NCI-H2196 treated with DMSO at 0.1 percent for 48 hours (cell line): Measurements from ENCODE around the gene POLA1.
"Not testable (repeated sequence)": the region's sequence is repeated elsewhere in the genome, so short reads cannot be mapped to it uniquely, and the experiment has no call there.

ENCODE experiments used
- DNase-seq: peaks from one replicate; lab custom pipeline; 2025; ENCODE audit not compliant: unreplicated experiment; lab: John Stamatoyannopoulos, UW

The POLA1 gene

DNA sequence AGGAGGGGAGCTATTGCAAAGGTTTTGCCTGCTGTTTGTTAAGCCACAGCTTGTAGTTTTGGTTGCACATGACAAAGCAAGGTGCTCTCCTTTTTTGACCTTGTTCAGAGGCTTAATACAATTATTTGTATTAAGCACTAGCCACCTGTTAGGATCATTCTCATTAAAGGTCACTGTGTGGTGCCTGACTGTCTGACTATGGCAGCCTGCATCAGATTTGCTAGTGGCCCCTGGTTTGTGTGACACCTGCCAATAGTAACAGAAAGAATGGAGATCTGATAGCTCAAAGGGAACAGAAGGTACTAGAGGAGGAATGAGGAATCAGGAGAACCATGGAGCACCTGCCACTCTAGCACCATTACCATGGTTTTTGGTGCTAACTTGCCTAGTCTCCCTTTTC lies 102.5 kb downstream of the POLA1 start:
- DNase-seq, result no peak

- no peak for DNase-seq
Measured at GRCh38 chrX:24799078-24799477, 105.4 kb downstream of the POLA1 start.

GRCh38 chrX:24799565-24799964 lies 105.8 kb downstream of the POLA1 start:
- DNase-seq, result no peak

DNA sequence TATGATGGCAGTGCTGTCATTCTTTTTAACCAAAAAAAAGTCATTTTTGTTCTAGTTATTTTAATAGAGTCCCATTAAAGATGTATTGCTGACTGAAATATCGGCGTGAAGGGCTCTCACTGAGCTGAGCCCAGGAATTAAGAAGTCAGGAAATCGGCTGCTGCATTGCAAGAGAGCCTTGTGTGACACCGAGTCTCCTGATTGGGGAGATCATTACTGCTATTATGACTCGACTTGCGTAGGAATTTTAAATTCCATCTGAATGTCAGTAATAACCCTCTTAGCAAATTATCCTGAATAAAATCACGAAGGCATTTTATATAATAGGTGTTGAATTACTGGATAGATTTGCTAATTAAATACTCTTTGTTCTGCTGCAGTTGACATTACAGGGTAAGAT lies 111.5 kb downstream of the POLA1 start:
- DNase-seq, result no peak

DNA sequence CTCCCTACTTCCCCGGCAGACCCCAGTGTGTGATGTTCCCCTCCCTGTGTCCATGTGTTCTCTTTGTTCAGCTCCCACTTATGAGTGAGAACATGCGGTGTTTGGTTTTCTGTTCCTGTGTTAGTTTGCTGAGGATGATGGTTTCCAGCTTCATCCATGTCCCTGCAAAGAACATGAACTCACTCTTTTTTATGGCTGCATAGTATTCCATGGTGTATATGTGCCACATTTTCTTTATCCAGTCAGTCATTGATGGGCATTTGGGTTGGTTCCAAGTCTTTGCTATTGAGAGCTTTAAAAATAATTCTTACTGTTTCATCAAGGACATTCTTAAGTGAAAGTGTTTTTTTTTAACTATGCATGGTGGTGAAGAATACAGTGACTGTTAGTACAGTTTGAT lies 126.1 kb downstream of the POLA1 start:
- DNase-seq, result not testable (repeated sequence)

- no peak for DNase-seq
Measured at GRCh38 chrX:24828147-24828546, 134.4 kb downstream of the POLA1 start.

DNA sequence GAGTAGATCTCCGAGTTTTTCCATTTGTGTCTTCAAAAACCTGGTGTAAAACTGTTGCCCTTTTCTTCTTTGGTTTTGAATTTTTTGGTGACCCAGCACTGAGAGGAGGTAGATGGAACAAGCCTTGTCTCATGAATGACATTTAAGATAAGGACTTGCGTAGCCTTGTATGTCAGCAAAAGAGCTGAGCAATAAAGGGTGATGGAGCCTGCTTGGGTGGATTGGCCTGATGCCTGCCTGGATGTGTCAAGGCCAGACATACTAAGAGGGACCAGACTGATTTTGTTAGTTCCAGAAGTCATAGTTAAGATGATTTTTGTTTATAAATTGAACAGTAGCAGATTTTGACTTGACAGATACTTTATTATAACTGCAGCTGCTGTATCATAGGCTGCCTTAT lies 134.9 kb downstream of the POLA1 start:
- no peak for DNase-seq

GRCh38 chrX:24833695-24834094 lies 140.0 kb downstream of the POLA1 start:
- DNase-seq, result no peak

DNA sequence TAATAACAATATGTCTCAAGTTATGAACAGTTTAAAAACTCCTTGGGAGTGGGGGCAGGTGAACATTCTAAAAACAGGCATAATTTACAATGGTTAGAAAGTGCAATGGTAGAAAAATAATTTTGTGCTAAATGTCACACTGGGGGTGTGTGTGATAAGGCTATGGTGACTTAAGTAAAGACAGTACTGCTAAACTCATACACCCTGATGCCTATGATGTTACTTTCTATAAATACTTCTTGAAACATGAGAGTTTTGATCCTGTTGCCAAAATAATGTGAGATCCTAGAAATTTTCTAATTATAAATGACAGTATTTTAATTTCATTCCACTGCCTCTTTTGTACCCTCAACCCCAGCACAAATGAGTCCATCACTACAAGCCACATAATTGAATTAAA lies 144.2 kb downstream of the POLA1 start:
- DNase-seq, result no peak

- DNase-seq, result no peak
Measured at GRCh38 chrX:24838629-24839028, 144.9 kb downstream of the POLA1 start.

DNA sequence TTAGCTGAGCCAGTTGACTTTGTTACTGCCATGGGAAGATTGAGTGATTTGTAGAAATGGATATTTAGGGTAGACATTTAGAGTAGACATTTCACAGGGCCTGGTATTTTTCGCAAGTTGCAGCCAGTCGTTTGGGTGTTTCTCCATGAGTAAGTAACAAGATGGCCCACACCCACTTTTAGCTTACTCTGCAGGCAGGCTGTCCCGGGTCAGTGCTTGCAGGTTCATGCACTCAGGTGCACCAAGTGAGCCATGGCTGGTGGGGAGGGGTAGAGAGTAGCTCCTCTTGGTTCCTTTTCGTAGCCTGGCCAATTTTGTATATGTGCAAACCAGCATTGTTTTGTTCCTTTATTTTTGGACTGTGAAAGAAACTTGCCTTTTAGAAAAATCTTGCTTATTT lies 145.6 kb downstream of the POLA1 start:
- DNase-seq, result no peak

DNA sequence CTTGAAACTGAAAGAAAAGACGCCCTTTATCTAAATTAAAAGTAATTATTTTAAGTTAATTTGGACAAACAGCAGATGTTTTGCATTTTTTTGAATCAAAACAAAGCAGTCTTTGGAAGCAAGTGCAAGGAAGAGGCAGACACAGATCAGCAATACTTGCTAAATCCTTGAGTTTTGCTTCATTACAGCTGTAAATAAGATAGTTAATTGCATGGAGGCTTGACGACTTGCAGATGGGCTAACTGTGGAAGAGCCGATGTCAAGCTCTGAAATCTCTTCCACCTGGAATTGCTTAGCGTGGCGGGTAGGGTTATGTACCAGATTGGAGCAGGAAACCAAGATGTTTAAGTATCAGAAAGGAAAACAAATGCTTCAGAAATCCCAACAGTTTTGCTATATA lies 148.8 kb downstream of the POLA1 start:
- DNase-seq, result no peak

DNA sequence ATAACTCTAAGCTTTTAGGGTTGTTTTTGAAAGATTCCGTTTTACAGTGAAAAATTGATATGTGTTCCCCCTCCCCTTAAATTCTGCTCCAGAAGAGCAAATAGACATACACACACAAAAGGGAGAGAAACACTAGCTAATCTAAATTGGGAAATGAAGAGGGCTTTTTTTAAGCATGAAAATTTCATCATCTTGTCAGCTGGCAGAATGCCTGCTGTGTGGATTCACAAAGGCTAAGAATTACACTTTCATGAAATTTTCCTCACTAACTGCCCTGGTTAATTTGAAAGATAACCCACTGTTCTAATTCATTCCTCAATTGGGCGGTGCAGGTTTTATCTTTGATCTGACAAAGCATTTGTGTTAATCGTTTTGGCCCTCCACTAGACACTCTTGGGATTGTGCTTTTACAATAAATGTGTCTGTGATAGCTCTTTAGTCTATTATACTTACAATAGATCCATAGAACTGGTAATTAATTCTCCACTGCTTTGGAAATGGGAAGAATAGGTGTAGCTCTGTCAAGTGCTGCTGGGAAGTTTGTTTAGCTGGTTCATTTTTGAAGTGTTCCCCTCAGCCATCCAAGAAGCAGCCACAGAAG lies 152.9 kb downstream of the POLA1 start:
- no peak for DNase-seq

DNA sequence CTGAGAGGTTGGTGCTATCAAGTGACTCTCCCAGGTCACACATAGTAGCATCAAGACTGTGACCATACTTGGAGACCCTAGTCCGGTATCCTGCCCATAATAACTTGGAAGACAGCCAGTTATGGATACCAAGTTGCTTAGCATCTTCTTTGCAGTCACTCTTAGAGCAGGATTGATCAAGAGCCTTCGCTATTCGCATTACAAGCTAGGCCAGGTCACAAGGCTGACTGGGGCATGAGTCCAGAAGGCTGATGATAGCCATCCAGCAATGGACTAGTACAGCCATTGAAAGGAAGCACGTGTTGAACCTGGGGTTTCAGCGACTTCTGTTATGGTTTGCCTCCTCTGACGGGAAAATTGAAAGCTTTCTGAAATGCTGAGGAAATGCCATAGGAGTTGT lies 157.6 kb downstream of the POLA1 start:
- no peak for DNase-seq

DNA sequence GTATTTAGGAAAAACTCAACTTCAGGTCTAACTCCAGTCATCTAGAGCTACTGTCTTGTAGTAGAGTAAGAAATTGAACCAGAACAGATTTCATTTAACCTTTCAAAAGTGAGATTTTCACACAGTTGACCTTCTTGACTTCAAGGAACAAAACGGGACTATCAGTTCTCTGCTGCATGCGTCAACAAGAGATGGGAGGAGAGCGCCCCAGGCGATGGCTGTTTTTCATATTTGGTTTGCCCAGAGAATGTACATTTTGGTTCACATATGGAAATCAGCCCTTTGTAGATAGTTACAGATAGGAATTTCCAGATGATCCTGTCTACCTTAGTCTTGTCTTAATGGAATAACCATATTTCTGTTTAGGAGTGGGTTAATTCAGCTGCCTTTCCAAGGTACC lies 158.1 kb downstream of the POLA1 start:
- DNase-seq, result no peak

- DNase-seq, result no peak
Measured at GRCh38 chrX:24858004-24858746, 164.5 kb downstream of the POLA1 start.

GRCh38 chrX:24859211-24859841 lies 165.6 kb downstream of the POLA1 start:
- no peak for DNase-seq

DNA sequence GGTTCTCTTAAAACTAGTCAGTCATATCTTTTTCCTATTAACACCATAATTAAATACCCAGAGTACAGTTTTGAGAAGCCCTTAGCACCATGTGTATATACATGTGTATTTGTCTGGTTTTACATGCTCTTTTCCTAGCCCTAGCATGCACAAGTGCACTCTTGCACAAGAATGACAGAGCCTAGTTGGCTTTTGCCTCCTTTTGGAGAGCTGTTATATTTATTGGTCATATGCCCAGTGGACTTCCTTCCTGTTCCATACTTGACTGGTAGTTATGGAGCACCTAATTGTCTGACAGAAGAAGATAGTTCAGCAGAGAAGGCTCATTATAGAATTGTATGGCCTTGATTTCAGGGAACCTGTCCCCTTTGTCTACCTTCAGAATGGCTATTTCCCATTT lies 166.4 kb downstream of the POLA1 start:
- DNase-seq, result no peak

- DNase-seq, result no peak
Measured at GRCh38 chrX:24862343-24862742, 168.6 kb downstream of the POLA1 start.

- DNase-seq, result not testable (repeated sequence)
Measured at GRCh38 chrX:24863779-24864178, 170.1 kb downstream of the POLA1 start.

GRCh38 chrX:24870143-24870542 lies 176.4 kb downstream of the POLA1 start:
- no peak for DNase-seq

GRCh38 chrX:24874604-24875247 lies 181.0 kb downstream of the POLA1 start:
- DNase-seq, result no peak
